Fibroblast of lung (primary cell): ENCODE measurements around the gene SIGLEC10. TPM values are rescaled to one million over a fixed set of nuclear protein-coding genes. Genes with fewer than 3 reads are reported as not detected.
"Not testable (repeated sequence)": the region's sequence is repeated elsewhere in the genome, so short reads cannot be mapped to it uniquely, and the experiment has no call there.

Experiments used
- DNase-seq, 2 donors: peaks; one replicate each; pipeline versions ENCODE4 v3.0.0 to v3.0.0-alpha.2; 2010; ENCODE audit warnings: low read depth in 2 of 2
- H2AFZ ChIP-seq: 2 replicates; pipeline ENCODE4 v1.5.1; 2012; ENCODE audit warnings: low read length, control low read depth, inconsistent platforms
- H3K27ac ChIP-seq: 2 replicates; pipeline ENCODE4 v1.5.1; 2011; ENCODE audit warnings: low read length, control low read depth; ENCODE audit not compliant: insufficient read depth
- H3K27me3 ChIP-seq: 2 replicates; pipeline ENCODE4 v1.5.1; 2011; ENCODE audit warnings: mild to moderate bottlenecking, low read length; ENCODE audit not compliant: control insufficient read depth, insufficient read depth
- H3K36me3 ChIP-seq: 2 replicates; pipeline ENCODE4 v1.5.1; 2011; ENCODE audit warnings: low read length; ENCODE audit not compliant: control insufficient read depth, insufficient read depth
- H3K4me1 ChIP-seq: 2 replicates; pipeline ENCODE4 v1.5.1; 2011; ENCODE audit warnings: low read length; ENCODE audit not compliant: control insufficient read depth, insufficient read depth; ENCODE audit errors: extremely low read depth
- H3K4me2 ChIP-seq: 2 replicates; pipeline ENCODE4 v1.5.1; 2011; ENCODE audit warnings: low read length, control low read depth; ENCODE audit not compliant: insufficient read depth; ENCODE audit errors: extremely low read depth
- H3K4me3 ChIP-seq, 4 experiments: fragments of 200-600 bp in 1 of 4; sonication (generic) in 1 of 4; replicated peaks in 1 of 4; 2 replicates each; pipeline ENCODE4 v1.5.1; 2011 to 2016; ENCODE audit warnings: low read length in 4 of 4, low read depth in 3 of 4, mild to moderate bottlenecking in 3 of 4, control low read depth in 2 of 4, inconsistent platforms in 1 of 4, mixed read lengths in 1 of 4; ENCODE audit not compliant: insufficient read depth in 1 of 4; ENCODE audit errors: control extremely low read depth in 1 of 4
- H3K79me2 ChIP-seq: 2 replicates; pipeline ENCODE4 v1.5.1; 2012; ENCODE audit warnings: mild to moderate bottlenecking, low read length, inconsistent platforms; ENCODE audit not compliant: control insufficient read depth, insufficient read depth
- H3K9ac ChIP-seq: 2 replicates; pipeline ENCODE4 v1.5.1; 2011; ENCODE audit warnings: mild to moderate bottlenecking, low read length, control low read depth; ENCODE audit not compliant: insufficient read depth
- H3K9me3 ChIP-seq: 2 replicates; pipeline ENCODE4 v1.5.1; 2012; ENCODE audit warnings: low read depth, low read length; ENCODE audit not compliant: control insufficient read depth, insufficient read depth
- H4K20me1 ChIP-seq: 2 replicates; pipeline ENCODE4 v1.5.1; 2011; ENCODE audit warnings: low read length; ENCODE audit not compliant: control insufficient read depth, insufficient read depth; ENCODE audit errors: extremely low read depth
- CTCF ChIP-seq, 2 donors: IDR thresholded peaks in 1 of 2; conservative IDR thresholded peaks in 1 of 2; 1 replicate in 1 of 2; 2 replicates in 1 of 2; pipeline ENCODE4 v1.5.1; 2011 to 2012; ENCODE audit warnings: low read length in 2 of 2, control low read depth in 1 of 2, inconsistent platforms in 1 of 2, low read depth in 1 of 2, mild to moderate bottlenecking in 1 of 2
- EZH2 ChIP-seq: IDR thresholded peaks from 2 replicates; pipeline ENCODE4 v1.5.1; 2012; ENCODE audit warnings: low read length, control low read depth, mild to moderate bottlenecking; ENCODE audit errors: missing control alignments
- polyA plus RNA-seq, 2 donors: library from polyadenylated mRNA; depleted of rRNA in 1 of 2; stranded (reverse) in 1 of 2; unstranded in 1 of 2; fragments of >200 nt; gene quantifications; 2 replicates each; pipeline ENCODE4 v1.2.1, GENCODE V29; 2011 to 2012; ENCODE audit warnings: missing spikeins in 1 of 2
- total RNA-seq: library from RNA; depleted of rRNA; stranded (reverse); fragments of >200 nt; gene quantifications from 2 replicates; pipeline ENCODE4 v1.2.1, GENCODE V29; 2014

Gene SIGLEC10
- total and polyA plus RNA-seq, 2 donors (not counting 1 experiment from before 2014, with no cell fraction given): not detected

GRCh38 chr19:51398096-51398704 is 19.2 kb downstream of the SIGLEC10 start:
- Histone ChIP-seq H3K4me1 (peaks cover 6% of the 10 kb centered on the region), H3K4me3 (no peak overlapping the region), H3K4me2 (no peak overlapping the region), H2AFZ (no peak overlapping the region), H3K9me3 (no peaks in the 10 kb centered on the region), H3K79me2 (no peaks in the 10 kb centered on the region), H4K20me1 (no peaks in the 10 kb centered on the region), H3K36me3 (no peaks in the 10 kb centered on the region), H3K9ac (no peak overlapping the region), H3K27ac (no peak overlapping the region), H3K27me3 (no peaks in the 10 kb centered on the region)
- TF ChIP-seq CTCF (conservative IDR thresholded peaks at IDR 0.05 in 1 of 2, IDR thresholded peaks at IDR 0.05 in 1 of 2; ENCODE audit: low read depth in 1 of 2, low read length in 2 of 2) (peak; percentile 54 to 59), EZH2 (no peak)
- peak; percentile 6 to 29 for DNase-seq

- not testable (repeated sequence) for H3K9ac ChIP-seq, H2AFZ ChIP-seq, DNase-seq, H3K36me3 ChIP-seq, H4K20me1 ChIP-seq, H3K9me3 ChIP-seq, H3K79me2 ChIP-seq, H3K4me3 ChIP-seq, H3K27ac ChIP-seq, H3K4me2 ChIP-seq, H3K4me1 ChIP-seq, H3K27me3 ChIP-seq
Measured at GRCh38 chr19:51397453-51397852, 20.0 kb downstream of the SIGLEC10 start.

DNA sequence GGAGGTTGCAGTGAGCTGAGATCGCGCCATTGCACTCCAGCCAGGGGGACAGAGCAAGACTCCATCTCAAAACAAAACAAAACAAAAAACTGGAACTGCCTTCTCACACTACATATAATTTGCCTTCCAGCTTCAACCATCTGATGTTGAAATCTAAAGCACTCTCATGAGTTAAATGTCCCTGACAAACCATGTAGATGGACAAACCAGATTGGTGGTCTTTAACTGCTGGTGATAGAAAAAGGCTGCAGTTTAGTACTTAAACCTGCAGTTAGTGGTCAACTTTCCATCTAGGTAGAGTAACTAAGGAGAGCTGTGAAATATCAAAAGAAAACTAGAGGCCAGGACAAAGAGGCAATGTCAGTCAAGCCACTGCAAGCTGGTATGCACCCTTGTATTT is 21.3 kb downstream of the SIGLEC10 start:
- Histone ChIP-seq H3K79me2 (no peaks in the 10 kb centered on the region), H3K9ac (no peak overlapping the region), H3K36me3 (no peaks in the 10 kb centered on the region), H3K4me2 (no peak overlapping the region), H2AFZ (no peak overlapping the region), H3K27me3 (no peaks in the 10 kb centered on the region), H3K9me3 (no peaks in the 10 kb centered on the region), H3K4me3 (no peak overlapping the region), H4K20me1 (no peaks in the 10 kb centered on the region), H3K27ac (no peak overlapping the region), H3K4me1 (peaks cover 6% of the 10 kb centered on the region)
- DNase-seq: no peak
- TF ChIP-seq CTCF (conservative IDR thresholded peaks at IDR 0.05 in 1 of 2, IDR thresholded peaks at IDR 0.05 in 1 of 2; ENCODE audit: low read depth in 1 of 2, low read length in 2 of 2): no peak
- no peak for TF ChIP-seq EZH2
